Caco-2 (cell line): ENCODE results near the gene MAPK4. TPM values are rescaled to one million over a fixed set of nuclear protein-coding genes. Genes with fewer than 3 reads are reported as not detected.

Experiments
- BruUV-seq: library from RNA; stranded (reverse); fragments of 400-500 nt; replicated peaks from 2 replicates; lab custom pipeline; 2021; lab: Mats Ljungman, UMichigan
- CTCF ChIA-PET: fragments of 300-600 bp; sonication (Branson Sonifier 250); formaldehyde crosslinking; loops from one replicate; lab custom pipeline; 2022; ENCODE audit warnings: antibody characterized with exemption; lab: Charles Lee
- POLR2A ChIA-PET: fragments of 300-600 bp; sonication (Branson Sonifier 250); formaldehyde crosslinking; loops from one replicate; lab custom pipeline; 2022; ENCODE audit warnings: antibody characterized with exemption; lab: Charles Lee
- DNase-seq, 2 experiments: peaks; one replicate each; pipeline versions ENCODE4 v3.0.0 to v3.0.0-alpha.2; 2020 to 2022
- H3K27me3 ChIP-seq: replicated peaks from 2 replicates; pipeline ENCODE4 v1.6.0; 2011; ENCODE audit warnings: low read length; ENCODE audit not compliant: control insufficient read depth, insufficient read depth
- H3K36me3 ChIP-seq: 2 replicates; pipeline ENCODE4 v1.5.1; 2011; ENCODE audit warnings: low read length; ENCODE audit not compliant: control insufficient read depth, insufficient read depth
- H3K4me1 ChIP-seq: fragments of 250-450 bp; sonication (Bioruptor Pico); 2 replicates; pipeline ENCODE4 v1.5.1; 2020; ENCODE audit warnings: mild to moderate bottlenecking
- H3K4me3 ChIP-seq: 2 replicates; pipeline ENCODE4 v1.5.1; 2011; ENCODE audit warnings: low read depth, mild to moderate bottlenecking, control low read depth, low read length
- H3K9me3 ChIP-seq: fragments of 250-450 bp; sonication (Bioruptor Pico); 2 replicates; pipeline ENCODE4 v1.5.1; 2020; ENCODE audit warnings: mild to moderate bottlenecking, moderate library complexity
- H3K27ac Mint-ChIP-seq: one replicate; pipeline ENCODE4 v1.8.0; 2022; ENCODE audit warnings: mixed read lengths; ENCODE audit not compliant: unreplicated experiment
- H3K27me3 Mint-ChIP-seq: one replicate; pipeline ENCODE4 v1.8.0; 2022; ENCODE audit warnings: mixed read lengths; ENCODE audit not compliant: insufficient read depth, unreplicated experiment
- H3K36me3 Mint-ChIP-seq: one replicate; pipeline ENCODE4 v1.8.0; 2022; ENCODE audit warnings: mild to moderate bottlenecking, mixed read lengths; ENCODE audit not compliant: insufficient read depth, unreplicated experiment
- H3K4me1 Mint-ChIP-seq: one replicate; pipeline ENCODE4 v1.8.0; 2022; ENCODE audit warnings: low read depth, mixed read lengths; ENCODE audit not compliant: unreplicated experiment
- H3K4me3 Mint-ChIP-seq: one replicate; pipeline ENCODE4 v1.8.0; 2022; ENCODE audit warnings: mild to moderate bottlenecking, moderate library complexity, mixed read lengths; ENCODE audit not compliant: unreplicated experiment
- H3K9me3 Mint-ChIP-seq: one replicate; pipeline ENCODE4 v1.8.0; 2022; ENCODE audit warnings: mixed read lengths; ENCODE audit not compliant: unreplicated experiment
- CTCF ChIP-seq, 2 experiments: fragments of 200-600 bp in 1 of 2; IDR thresholded peaks; 1 replicate in 1 of 2; 2 replicates in 1 of 2; pipeline versions ENCODE4 v1.5.1 to v1.8.0; 2011 to 2022; ENCODE audit warnings: antibody characterized with exemption in 1 of 2, control low read depth in 1 of 2, inconsistent platforms in 1 of 2, low read depth in 1 of 2, low read length in 1 of 2, mild to moderate bottlenecking in 1 of 2, moderate library complexity in 1 of 2; ENCODE audit not compliant: insufficient read depth in 1 of 2, severe bottlenecking in 1 of 2, unreplicated experiment in 1 of 2
- intact Hi-C: fragments of 100-400 bp; cut with micrococcal nuclease; formaldehyde crosslinking; loops from one replicate; pipeline ENCODE4 v1.10.0; 2022; ENCODE audit not compliant: unreplicated experiment
- total RNA-seq: library from RNA; stranded (reverse); gene quantifications from 2 replicates; pipeline ENCODE4 v1.2.3, GENCODE V29; 2022

The MAPK4 gene
- total RNA-seq, 1 experiment from 2014 or later = 0.88 TPM

GRCh38 chr18:50665015-50665414, 105.1 kb downstream of the MAPK4 start:
- Histone ChIP-seq H3K9me3 (no peaks in the 10 kb centered on the region), H3K4me3 (no peak overlapping the region), H3K36me3 (no peaks in the 10 kb centered on the region), H3K4me1 (no peaks in the 10 kb centered on the region), H3K27me3 (no peaks in the 10 kb centered on the region)
- H3K36me3 Mint-ChIP-seq = no peaks in the 10 kb centered on the region
- no peaks in the 10 kb centered on the region for H3K4me1 Mint-ChIP-seq
- no peaks in the 10 kb centered on the region for H3K27me3 Mint-ChIP-seq
- H3K9me3 Mint-ChIP-seq = no peaks in the 10 kb centered on the region
- no peak overlapping the region for H3K4me3 Mint-ChIP-seq
- intact Hi-C loops = no loop called here
- CTCF ChIA-PET = no interaction called here
- H3K27ac Mint-ChIP-seq = no peak overlapping the region
- BruUV-seq = no TSS peak
- POLR2A ChIA-PET = interaction anchor here (0.6 kb wide), 1 partner anchor 383 kb away, joined by 4 read pairs; no protein-coding TSS in a partner anchor
- DNase-seq = no peak
- TF ChIP-seq CTCF (IDR thresholded peaks at IDR 0.05; ENCODE audit: insufficient read depth in 1 of 2, low read depth in 1 of 2, low read length in 1 of 2, severe bottlenecking in 1 of 2, unreplicated experiment in 1 of 2) = no peak

GRCh38 chr18:50665519-50665918, 105.6 kb downstream of the MAPK4 start:
- POLR2A ChIA-PET = no interaction called here
- BruUV-seq = no TSS peak
- no peak for TF ChIP-seq CTCF (IDR thresholded peaks at IDR 0.05; ENCODE audit: insufficient read depth in 1 of 2, low read depth in 1 of 2, low read length in 1 of 2, severe bottlenecking in 1 of 2, unreplicated experiment in 1 of 2)
- intact Hi-C loops = no loop called here
- Mint-ChIP-seq H3K9me3 (no peaks in the 10 kb centered on the region), H3K4me1 (no peaks in the 10 kb centered on the region), H3K4me3 (no peak overlapping the region), H3K27ac (no peak overlapping the region), H3K36me3 (no peaks in the 10 kb centered on the region), H3K27me3 (no peaks in the 10 kb centered on the region)
- CTCF ChIA-PET = no interaction called here
- no peaks in the 10 kb centered on the region for H3K9me3 ChIP-seq
- no peaks in the 10 kb centered on the region for H3K36me3 ChIP-seq
- H3K27me3 ChIP-seq = no peaks in the 10 kb centered on the region
- DNase-seq = no peak
- no peak overlapping the region for H3K4me3 ChIP-seq
- H3K4me1 ChIP-seq = no peaks in the 10 kb centered on the region

- DNase-seq = no peak
- no peak for TF ChIP-seq CTCF (IDR thresholded peaks at IDR 0.05; ENCODE audit: insufficient read depth in 1 of 2, low read depth in 1 of 2, low read length in 1 of 2, severe bottlenecking in 1 of 2, unreplicated experiment in 1 of 2)
- no peaks in the 10 kb centered on the region for H3K27me3 Mint-ChIP-seq
- no peaks in the 10 kb centered on the region for H3K36me3 Mint-ChIP-seq
- H3K4me1 ChIP-seq = no peaks in the 10 kb centered on the region
- intact Hi-C loops = no loop called here
- H3K27me3 ChIP-seq = no peaks in the 10 kb centered on the region
- ChIA-PET CTCF (interaction anchor here (0.7 kb wide), 1 partner anchor 209 kb away, joined by 3 read pairs; no protein-coding TSS in a partner anchor), POLR2A (no interaction called here)
- H3K9me3 Mint-ChIP-seq = no peaks in the 10 kb centered on the region
- H3K9me3 ChIP-seq = no peaks in the 10 kb centered on the region
- BruUV-seq = no TSS peak
- H3K4me3 Mint-ChIP-seq = no peak overlapping the region
- H3K4me3 ChIP-seq = no peak overlapping the region
- H3K27ac Mint-ChIP-seq = no peak overlapping the region
- H3K36me3 ChIP-seq = no peaks in the 10 kb centered on the region
- H3K4me1 Mint-ChIP-seq = no peaks in the 10 kb centered on the region
Observed at GRCh38 chr18:50666536-50666935, 106.6 kb downstream of the MAPK4 start.
